Astrocyte (in vitro differentiated cells and primary cell): ENCODE measurements around the gene ARSG.

Source experiments
- CTCF ChIP-seq: IDR thresholded peaks from 2 replicates; pipeline ENCODE4 v1.5.1; 2011; ENCODE audit warnings: low read depth, mild to moderate bottlenecking, inconsistent platforms, low read length, moderate library complexity; ENCODE audit not compliant: insufficient read depth
- EZH2 ChIP-seq: IDR thresholded peaks from 2 replicates; pipeline ENCODE4 v1.6.1; 2012; ENCODE audit warnings: mild to moderate bottlenecking, low read length, inconsistent platforms; ENCODE audit not compliant: insufficient read depth

GRCh38 chr17:68433211-68433610, 141.9 kb downstream of the ARSG start:
- TF ChIP-seq CTCF = no peak
- no peak for TF ChIP-seq EZH2
